Heart left ventricle (tissue), 16 donors: ENCODE results near the gene OGFOD1. TPM values are rescaled to one million over a fixed set of nuclear protein-coding genes. Genes with fewer than 3 reads are reported as not detected.

Experiments
- ATAC-seq, 4 donors: fragments of 200-7000 bp; cut with Tn5 transposase; one replicate each; pipeline ENCODE4 v1.9.1; 2020 to 2022; ENCODE audit warnings: moderate library complexity in 4 of 4, mild to moderate bottlenecking in 3 of 4, moderate number of reproducible peaks in 1 of 4
- DNase-seq, 5 donors: peaks; one replicate each; pipeline ENCODE4 v3.0.0-alpha.2; 2020
- H3K27ac ChIP-seq, 12 donors: fragments of 200-600 bp; sonication (generic) in 4 of 12; one replicate each; pipeline versions ENCODE4 v1.5.0 to v1.8.0; 2016 to 2022; ENCODE audit warnings: mild to moderate bottlenecking in 2 of 12
- H3K27me3 ChIP-seq, 9 donors: fragments of 200-600 bp; sonication (generic) in 2 of 9; one replicate each; pipeline versions ENCODE4 v1.5.1 to v1.8.0; 2016 to 2022; ENCODE audit warnings: mild to moderate bottlenecking in 3 of 9
- H3K36me3 ChIP-seq, 9 donors: fragments of 200-600 bp; sonication (generic) in 2 of 9; one replicate each; pipeline versions ENCODE4 v1.5.0 to v1.8.0; 2018 to 2022; ENCODE audit warnings: mild to moderate bottlenecking in 2 of 9
- H3K4me1 ChIP-seq, 12 donors: fragments of 200-600 bp; sonication (generic) in 4 of 12; one replicate each; pipeline versions ENCODE4 v1.5.0 to v1.8.0; 2016 to 2022; ENCODE audit warnings: mild to moderate bottlenecking in 3 of 12
- H3K4me3 ChIP-seq, 12 donors: fragments of 200-600 bp; sonication (generic) in 4 of 12; one replicate each; pipeline versions ENCODE4 v1.5.0 to v1.8.0; 2017 to 2022; ENCODE audit warnings: mild to moderate bottlenecking in 9 of 12, moderate library complexity in 4 of 12
- H3K9me3 ChIP-seq, 12 donors: fragments of 200-600 bp; sonication (generic) in 4 of 12; one replicate each; pipeline versions ENCODE4 v1.5.0 to v1.8.0; 2016 to 2022; ENCODE audit warnings: mild to moderate bottlenecking in 1 of 12
- CTCF ChIP-seq, 12 donors: fragments of 200-600 bp; sonication (generic) in 4 of 12; IDR thresholded peaks; one replicate each; pipeline versions ENCODE4 v1.5.0 to v1.8.0; 2018 to 2022; ENCODE audit warnings: antibody characterized with exemption in 12 of 12, mild to moderate bottlenecking in 5 of 12
- POLR2A ChIP-seq, 2 donors: fragments of 450-650 bp; IDR thresholded peaks; one replicate each; pipeline ENCODE4 v1.6.1; 2017; ENCODE audit warnings: antibody characterized with exemption in 2 of 2, mild to moderate bottlenecking in 2 of 2, moderate library complexity in 2 of 2
- WGBS, 4 donors: extraction: QIAGEN DNeasy Blood & Tissue Kit in 2 of 4; methylation state at CpG; one replicate each; pipeline versions ENCODE4 v1.1.5 to v1.1.7; 2013 to 2018; 5-methylcytosine and 5-hydroxymethylcytosine counted together
- intact Hi-C, 10 donors: fragments of 100-400 bp; cut with DNase I; formaldehyde crosslinking; loops; one replicate each; pipeline versions ENCODE4 v1.11.1 to v1.14.2; 2022
- polyA plus RNA-seq, 2 donors: library from polyadenylated mRNA; stranded (reverse); fragments of 200-250 nt; gene quantifications; one replicate each; pipeline ENCODE4 v1.2.3, GENCODE V29; 2013
- total RNA-seq, 9 donors: library from RNA; depleted of rRNA in 2 of 9; stranded (reverse); fragments of >200 nt in 2 of 9; fragmentation: NEBNext Ultra II Directional in 3 of 9; extraction: Animal tissue kit (Norgen Biotek cat#: 25700) in 3 of 9; gene quantifications; one replicate each; pipeline versions ENCODE4 v1.1.0 to v1.2.4, GENCODE V29; 2016 to 2023
- donor health status: ischemic (EF 13 %, LVEDD 7.1; RV severe dilation, severe dysfunction).
- donor health status: healthy with polysubstance abuse.
- donor health status: DM: no; HTN: yes; CAD: no.
- donor health status: DM: no; HTN: no; CAD: no.
- donor health status: ischemic (EF 25% LVEDD 6.9; RV normal size, moderate dysfunction).
- donor health status: ischemic (EF 25% LVEDD 5.7; RV mildly dilated, moderate dysfunction).
- donor health status: healthy.
- donor health status: DM: yes; HTN: yes; CAD: no.
- donor health status: ischemic (EF 35%, LVEDD 5.7; RV mildly dilated, moderate dysfunction).
- donor health status: nonischemic (EF 11% LVEDD 7.7; RV severe dilation, severe dysfunction).
- donor health status: DM: yes; HTN: yes; CAD: no.
- donor health status: PGD.
- donor health status: ischemic (EF 29% LVEDD 5.4; RV normal size, mild dysfunction).
- donor health status: nonischemic (EF 23%, LVEDD 6.1; RV moderate dilation, normal function).

The OGFOD1 gene
- total and polyA plus RNA-seq, 11 donors: 11.4 to 39.1 (median 31.9) TPM

- ATAC-seq (peak in 1 of 4 donors; percentile 34), DNase-seq (no peak)
- Histone ChIP-seq H3K27ac (peak overlapping the region in 4 of 12 donors; percentile 24 to 48 (median 45)), H3K27me3 (no peaks in the 10 kb centered on the region), H3K4me1 (no peaks in the 10 kb centered on the region), H3K4me3 (no peak overlapping the region), H3K36me3 (peaks cover 0 to 100% (median 84%) of the 10 kb centered on the region in 9 donors), H3K9me3 (no peaks in the 10 kb centered on the region)
- intact Hi-C loops: no loop called here
- TF ChIP-seq CTCF (IDR thresholded peaks at IDR 0.05): no peak
- TF ChIP-seq POLR2A (IDR thresholded peaks at IDR 0.05): no peak
Measured at GRCh38 chr16:56506941-56507340, 55.6 kb downstream of the OGFOD1 start.

- ATAC-seq (no peak), DNase-seq (no peak)
- peaks cover 0 to 79% (median 49%) of the 10 kb centered on the region in 9 donors for H3K36me3 ChIP-seq
- no peaks in the 10 kb centered on the region for H3K27me3 ChIP-seq
- H3K4me1 ChIP-seq: peaks cover 0 to 12% (median 4%) of the 10 kb centered on the region in 12 donors
- H3K4me3 ChIP-seq: no peak overlapping the region
- TF ChIP-seq CTCF (IDR thresholded peaks at IDR 0.05): no peak
- TF ChIP-seq POLR2A (IDR thresholded peaks at IDR 0.05): no peak
- intact Hi-C loops: loop anchor here in 6 of 10 donors (5.0 to 10.0 kb wide), 3 partner anchors 92 to 192 kb away; partner anchors contain the start of gene MT2A (in 2 of the 6)
- no peaks in the 10 kb centered on the region for H3K9me3 ChIP-seq
- WGBS, 4 donors: 69 to 88% (median 75%) methylated on average over 2 of the region's 2 CpGs
- H3K27ac ChIP-seq: no peak overlapping the region
Measured at GRCh38 chr16:56510544-56510943, 59.2 kb downstream of the OGFOD1 start.

DNA sequence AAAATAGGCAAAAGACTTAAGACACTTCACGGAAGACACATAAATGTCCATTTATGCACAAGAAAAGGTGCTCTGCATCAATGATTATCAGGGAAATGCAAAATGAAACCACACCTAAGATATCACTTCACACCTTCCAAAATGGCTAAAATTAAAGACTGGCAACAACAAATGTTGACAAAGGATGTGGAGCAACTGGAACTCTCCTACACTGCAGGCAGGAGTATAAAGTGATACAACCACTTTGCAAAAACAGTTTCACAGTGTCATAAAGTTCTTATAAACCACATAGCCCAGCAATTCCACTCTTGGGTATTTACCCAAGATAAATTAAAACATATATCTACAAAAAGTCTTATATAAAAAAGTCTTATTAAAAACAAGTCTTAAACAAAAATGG is 60.7 kb downstream of the OGFOD1 start:
- Histone ChIP-seq H3K27ac (no peak overlapping the region), H3K4me3 (no peak overlapping the region), H3K9me3 (no peaks in the 10 kb centered on the region), H3K4me1 (peaks cover 0 to 24% (median 12%) of the 10 kb centered on the region in 12 donors), H3K36me3 (peaks cover 0 to 64% (median 42%) of the 10 kb centered on the region in 9 donors), H3K27me3 (no peaks in the 10 kb centered on the region)
- ATAC-seq: no peak
- no peak for DNase-seq
- TF ChIP-seq CTCF (IDR thresholded peaks at IDR 0.05): no peak
- TF ChIP-seq POLR2A (IDR thresholded peaks at IDR 0.05): no peak
- intact Hi-C loops: loop anchor here in 6 of 10 donors (5.0 to 10.0 kb wide), 3 partner anchors 90 to 190 kb away; partner anchors contain the start of gene MT2A (in 2 of the 6)
- WGBS, 4 donors: 96 to 100% (median 99%) methylated on average over 1 of the region's 1 CpG

DNA sequence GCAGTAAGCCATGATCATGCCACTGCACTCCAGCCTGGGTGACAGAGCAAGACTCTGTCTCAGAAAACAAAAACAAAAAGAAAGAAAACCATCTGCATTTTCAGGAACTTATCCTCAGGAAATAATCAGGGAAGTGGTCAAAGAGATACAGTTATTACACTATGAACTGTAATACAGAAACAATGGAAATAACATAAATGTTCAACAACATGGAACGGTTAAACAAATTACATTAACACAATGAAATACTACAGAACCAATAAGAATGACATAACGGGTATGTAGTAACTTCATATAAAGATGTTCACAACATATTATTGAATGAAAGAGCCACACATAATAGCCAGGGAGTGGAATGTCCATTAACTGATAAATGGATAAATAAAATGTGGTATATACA is 61.7 kb downstream of the OGFOD1 start:
- Histone ChIP-seq H3K27me3 (no peaks in the 10 kb centered on the region), H3K36me3 (peaks cover 0 to 53% (median 31%) of the 10 kb centered on the region in 9 donors), H3K9me3 (no peaks in the 10 kb centered on the region), H3K4me1 (peaks cover 0 to 35% (median 18%) of the 10 kb centered on the region in 12 donors), H3K27ac (no peak overlapping the region), H3K4me3 (no peak overlapping the region)
- WGBS, 4 donors: 85 to 94% (median 88%) methylated on average over 2 of the region's 2 CpGs
- DNase-seq: no peak
- no peak for ATAC-seq
- TF ChIP-seq POLR2A (IDR thresholded peaks at IDR 0.05): no peak
- intact Hi-C loops: loop anchor here in 6 of 10 donors (5.0 to 10.0 kb wide), 3 partner anchors 89 to 189 kb away; partner anchors contain the start of gene MT2A (in 2 of the 6)
